Activated naive CD4-positive, alpha-beta T cell treated with anti-CD3 and anti-CD28 coated beads, Interleukin-2, amount 50 U/mL, for 24 hours (primary cell): ENCODE data around the gene DDRGK1.
A peak's percentile ranks its signal among the peaks of the same experiment; 100 is the strongest.

ENCODE experiments used
- H3K27ac Mint-ChIP-seq: one replicate; pipeline ENCODE4 v1.8.0; 2021; ENCODE audit warnings: mild to moderate bottlenecking, mixed read lengths
- H3K27me3 Mint-ChIP-seq: one replicate; pipeline ENCODE4 v1.8.0; 2021; ENCODE audit warnings: mixed read lengths
- H3K36me3 Mint-ChIP-seq: one replicate; pipeline ENCODE4 v1.8.0; 2021; ENCODE audit warnings: mixed read lengths
- H3K4me1 Mint-ChIP-seq: one replicate; pipeline ENCODE4 v1.8.0; 2021; ENCODE audit warnings: mixed read lengths
- H3K4me3 Mint-ChIP-seq: one replicate; pipeline ENCODE4 v1.8.0; 2021; ENCODE audit warnings: mild to moderate bottlenecking, mixed read lengths
- H3K9me3 Mint-ChIP-seq: one replicate; pipeline ENCODE4 v1.8.0; 2021; ENCODE audit warnings: mixed read lengths

Gene DDRGK1

DNA sequence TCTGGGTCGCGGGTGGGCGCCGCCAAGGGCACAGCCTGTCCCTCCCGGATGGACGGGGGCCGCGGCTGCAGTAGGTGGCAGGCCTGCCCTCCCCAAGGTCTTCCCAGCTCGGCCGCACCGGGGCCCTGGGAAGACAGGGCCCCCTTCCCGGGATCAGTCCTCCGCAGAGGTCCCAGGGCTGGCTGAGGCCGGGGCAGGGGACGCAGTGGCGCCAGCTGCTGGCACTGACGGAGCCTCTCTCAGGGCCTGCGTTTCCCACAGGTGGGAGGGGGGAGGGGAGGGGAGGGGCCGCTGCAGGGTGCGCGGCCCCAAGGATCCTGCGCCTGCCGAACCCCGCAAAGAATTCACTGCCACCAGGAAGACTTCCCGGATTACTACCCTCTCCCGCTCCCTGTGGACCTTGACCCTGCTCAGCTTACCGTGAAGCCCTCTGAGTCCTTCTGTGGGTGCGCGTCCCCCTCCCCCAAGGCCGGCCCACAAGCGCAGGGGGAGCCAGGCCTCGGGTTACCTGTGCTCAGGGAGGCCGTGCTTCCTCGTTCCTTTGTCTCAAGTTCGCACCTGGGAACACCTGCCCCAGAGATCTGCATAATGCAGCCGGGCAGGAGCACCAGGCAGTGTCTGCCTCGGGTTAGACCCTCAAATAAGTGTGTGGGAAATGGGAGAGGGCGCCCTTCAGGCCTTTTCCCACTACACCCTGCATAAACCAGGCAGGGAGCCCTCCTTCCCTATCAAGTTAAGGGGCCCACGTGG is 36.2 kb downstream of the DDRGK1 start:
- H3K9me3 Mint-ChIP-seq = no peaks in the 10 kb centered on the region
- peaks cover 21% of the 10 kb centered on the region for H3K4me1 Mint-ChIP-seq
- H3K4me3 Mint-ChIP-seq = peak overlapping the region; percentile 55
- no peak overlapping the region for H3K27ac Mint-ChIP-seq
- H3K36me3 Mint-ChIP-seq = peaks cover 1% of the 10 kb centered on the region
- peaks cover 7% of the 10 kb centered on the region for H3K27me3 Mint-ChIP-seq

GRCh38 chr20:3167738-3168078 is 36.8 kb downstream of the DDRGK1 start:
- Mint-ChIP-seq H3K36me3 (peaks cover 1% of the 10 kb centered on the region), H3K27ac (no peak overlapping the region), H3K4me1 (peaks cover 20% of the 10 kb centered on the region), H3K9me3 (no peaks in the 10 kb centered on the region), H3K27me3 (peaks cover 7% of the 10 kb centered on the region), H3K4me3 (no peak overlapping the region)

GRCh38 chr20:3166913-3167342 is 37.6 kb downstream of the DDRGK1 start:
- Mint-ChIP-seq H3K36me3 (peaks cover 1% of the 10 kb centered on the region), H3K27me3 (peaks cover 7% of the 10 kb centered on the region), H3K4me3 (no peak overlapping the region), H3K9me3 (no peaks in the 10 kb centered on the region), H3K27ac (no peak overlapping the region), H3K4me1 (peaks cover 12% of the 10 kb centered on the region)

DNA sequence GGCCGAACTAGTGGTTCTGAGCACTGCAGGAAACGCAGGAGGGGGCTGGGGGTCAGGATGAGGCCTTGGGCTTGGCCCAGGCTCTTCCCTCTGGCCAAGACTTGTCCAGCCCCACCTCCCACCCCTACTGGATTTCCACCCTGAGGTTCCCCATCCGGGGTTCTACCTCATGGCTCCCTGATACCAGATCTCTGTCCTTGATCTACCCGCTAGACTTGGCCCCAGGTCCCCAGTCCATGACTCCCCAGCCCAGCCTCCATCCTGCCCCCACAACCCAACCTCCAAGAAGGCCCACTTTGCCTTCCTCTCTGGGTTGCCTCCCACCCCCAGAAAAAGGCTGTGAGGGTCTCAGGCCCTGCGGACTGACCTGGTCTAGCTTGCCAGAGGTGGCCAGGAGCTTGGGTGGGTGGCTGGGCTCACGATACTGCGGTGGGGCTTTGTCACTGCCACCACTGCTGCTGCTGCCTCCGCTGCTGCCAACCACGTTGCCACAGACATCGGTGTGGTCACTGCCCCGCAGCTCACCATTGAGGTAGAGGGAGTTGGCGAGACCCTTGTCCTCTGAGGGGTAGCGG is 38.1 kb downstream of the DDRGK1 start:
- peaks cover 1% of the 10 kb centered on the region for H3K36me3 Mint-ChIP-seq
- no peaks in the 10 kb centered on the region for H3K9me3 Mint-ChIP-seq
- H3K27me3 Mint-ChIP-seq = peaks cover 7% of the 10 kb centered on the region
- H3K4me3 Mint-ChIP-seq = no peak overlapping the region
- no peak overlapping the region for H3K27ac Mint-ChIP-seq
- peaks cover 10% of the 10 kb centered on the region for H3K4me1 Mint-ChIP-seq

DNA sequence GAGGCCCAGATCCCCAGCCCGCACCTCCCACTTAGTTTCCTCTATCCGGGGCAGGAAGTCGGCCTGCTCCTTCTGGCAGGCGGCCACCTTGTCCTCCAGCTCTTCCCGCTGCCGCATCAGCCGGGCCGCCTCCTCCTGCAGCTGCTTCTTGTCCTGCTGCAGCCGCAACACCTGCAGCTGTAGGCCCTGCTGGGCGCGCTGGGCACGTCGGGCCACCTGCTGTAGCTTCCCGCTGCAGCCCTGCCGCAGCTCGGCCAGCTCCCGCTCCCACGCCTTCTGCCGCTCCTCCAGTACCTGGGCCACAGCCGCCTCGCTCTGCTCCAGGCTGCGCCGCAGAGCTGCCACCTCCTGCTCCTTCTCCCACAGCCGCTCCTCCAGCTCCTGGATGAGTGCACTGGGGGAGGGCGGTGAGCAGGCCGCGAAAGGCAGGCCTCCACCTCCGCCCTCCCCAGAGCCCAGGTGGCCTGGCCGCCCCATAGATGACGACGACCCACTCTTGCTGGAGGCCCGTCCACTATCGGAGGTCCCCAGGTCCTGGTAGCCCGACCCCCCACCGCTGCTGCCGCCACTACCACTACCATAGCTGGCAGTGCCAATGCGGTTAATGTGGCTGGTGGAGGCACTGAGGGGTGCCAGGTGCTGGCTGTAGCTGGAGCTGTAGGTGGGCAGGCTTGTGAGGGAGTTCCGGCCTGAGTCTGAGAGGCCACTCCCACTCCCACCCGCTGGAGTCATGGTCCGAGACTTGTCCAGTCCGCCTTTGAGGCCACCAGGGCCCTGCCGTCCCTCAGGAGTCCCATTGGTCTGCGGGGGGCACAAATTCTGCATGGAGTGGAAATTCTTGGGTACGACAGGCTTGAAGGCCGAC is 38.8 kb downstream of the DDRGK1 start:
- H3K27ac Mint-ChIP-seq = no peak overlapping the region
- H3K4me3 Mint-ChIP-seq = peak overlapping the region; percentile 11
- peaks cover 1% of the 10 kb centered on the region for H3K36me3 Mint-ChIP-seq
- H3K9me3 Mint-ChIP-seq = no peaks in the 10 kb centered on the region
- peaks cover 7% of the 10 kb centered on the region for H3K27me3 Mint-ChIP-seq
- H3K4me1 Mint-ChIP-seq = peaks cover 10% of the 10 kb centered on the region

DNA sequence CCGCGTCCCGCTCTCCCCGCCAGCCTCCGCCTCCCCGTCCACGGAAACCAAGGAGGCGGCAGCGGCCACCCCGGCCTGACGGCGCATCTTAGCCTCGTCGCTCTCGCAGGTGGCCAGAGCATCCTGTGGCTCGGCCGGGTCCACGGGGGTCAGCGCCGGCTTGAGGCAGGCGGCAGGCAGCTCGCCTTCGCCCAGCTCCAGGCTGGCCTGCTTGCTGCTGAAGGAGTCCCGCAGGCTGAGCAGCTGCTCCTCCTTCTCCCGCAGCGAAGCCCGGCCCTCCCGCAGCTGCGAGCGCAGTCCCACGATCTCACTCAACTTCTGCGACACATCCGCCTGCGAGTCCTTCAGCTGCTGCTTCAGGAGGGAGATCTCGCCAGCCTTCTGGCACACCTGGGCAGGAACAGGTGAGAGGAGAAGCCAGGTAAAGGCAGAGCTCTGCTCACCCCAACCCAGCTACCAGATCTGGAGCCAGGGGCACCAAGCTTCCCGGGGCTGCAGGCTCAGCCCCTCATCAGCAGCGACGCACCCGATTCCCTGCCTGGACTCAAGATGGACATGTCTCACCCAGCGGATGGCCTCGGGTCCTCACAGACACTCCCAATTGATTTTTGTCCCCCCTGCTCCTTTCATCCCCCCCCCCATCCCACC is 39.6 kb downstream of the DDRGK1 start:
- peaks cover 10% of the 10 kb centered on the region for H3K4me1 Mint-ChIP-seq
- H3K9me3 Mint-ChIP-seq = no peaks in the 10 kb centered on the region
- no peak overlapping the region for H3K27ac Mint-ChIP-seq
- H3K27me3 Mint-ChIP-seq = peaks cover 7% of the 10 kb centered on the region
- no peak overlapping the region for H3K4me3 Mint-ChIP-seq
- H3K36me3 Mint-ChIP-seq = peaks cover 1% of the 10 kb centered on the region

- H3K4me1 Mint-ChIP-seq = peaks cover 8% of the 10 kb centered on the region
- no peak overlapping the region for H3K27ac Mint-ChIP-seq
- no peaks in the 10 kb centered on the region for H3K9me3 Mint-ChIP-seq
- H3K27me3 Mint-ChIP-seq = peaks cover 7% of the 10 kb centered on the region
- no peaks in the 10 kb centered on the region for H3K36me3 Mint-ChIP-seq
- no peak overlapping the region for H3K4me3 Mint-ChIP-seq
Observed at GRCh38 chr20:3164043-3164762, 40.3 kb downstream of the DDRGK1 start.

DNA sequence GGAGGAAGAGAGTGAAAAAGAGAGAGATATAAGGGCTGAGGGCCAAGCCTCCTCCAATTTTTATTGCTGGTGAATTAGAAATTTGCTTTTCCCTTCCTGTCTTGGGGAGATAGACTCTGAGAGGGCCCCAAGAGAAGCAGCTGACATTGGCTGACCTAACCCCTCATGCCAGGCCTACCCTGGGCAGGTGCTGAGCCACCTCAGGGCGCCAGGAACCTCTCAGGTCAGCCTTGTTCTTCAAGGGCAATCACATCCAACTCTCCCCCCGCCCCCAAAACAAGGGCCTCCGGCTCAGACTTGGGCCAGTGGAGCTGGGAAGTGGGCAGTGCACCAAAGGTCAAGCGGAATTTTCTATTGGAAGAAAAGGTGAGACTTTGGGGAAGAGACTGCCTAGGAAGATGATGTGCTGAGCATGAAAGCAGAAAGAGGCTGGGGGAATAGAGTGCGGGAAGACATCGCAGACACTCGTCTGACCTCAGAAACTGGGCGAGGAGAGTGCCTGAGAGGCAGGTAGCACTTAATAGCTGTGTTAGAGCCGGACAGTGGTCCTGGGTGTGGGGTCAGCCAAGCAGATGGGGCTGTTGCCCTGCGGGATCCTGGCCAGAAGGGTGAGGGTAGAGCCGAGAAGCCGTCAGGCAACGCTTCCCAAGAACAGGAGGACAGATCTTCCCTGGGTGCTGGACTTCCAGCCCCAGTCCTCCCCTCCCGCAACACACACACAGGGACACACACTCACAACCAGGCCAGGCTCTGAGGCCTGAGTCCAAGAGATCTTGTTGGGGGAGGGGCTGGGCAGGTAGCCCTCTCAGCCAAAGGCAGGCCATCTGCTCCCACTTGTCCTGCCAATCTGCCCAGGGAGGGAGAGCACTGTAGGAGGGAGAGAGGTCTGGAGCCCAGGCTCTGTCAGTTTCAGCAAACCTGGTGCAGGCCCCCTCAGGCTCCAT is 41.1 kb downstream of the DDRGK1 start:
- Mint-ChIP-seq H3K4me3 (no peak overlapping the region), H3K9me3 (no peaks in the 10 kb centered on the region), H3K4me1 (peaks cover 7% of the 10 kb centered on the region)

DNA sequence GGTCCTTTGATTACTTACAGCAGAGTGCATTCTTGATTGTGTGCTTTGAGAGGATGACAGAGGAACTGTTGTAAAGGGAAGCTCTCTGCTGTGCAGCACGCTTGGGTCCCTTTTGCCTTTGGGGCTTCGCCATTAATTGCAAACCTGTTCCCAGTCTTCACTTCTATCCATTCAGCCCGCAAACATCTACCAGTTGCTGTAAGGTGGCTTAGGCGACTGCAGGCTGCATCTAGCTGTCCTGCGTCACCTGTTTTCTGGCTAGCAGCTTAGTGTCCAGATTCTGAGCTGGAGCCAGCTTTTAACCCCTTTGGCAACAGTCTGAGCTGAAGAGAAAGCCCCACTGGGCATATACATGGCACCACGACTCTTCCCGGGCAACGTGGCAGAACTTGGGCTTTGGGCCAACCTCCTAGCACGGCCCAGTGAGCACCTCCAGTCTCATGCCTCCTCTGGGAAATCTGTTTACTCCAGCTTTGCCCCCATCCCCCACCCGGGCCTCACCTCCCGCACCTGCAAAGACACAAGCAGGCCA is 42.3 kb downstream of the DDRGK1 start:
- Mint-ChIP-seq H3K27ac (no peak overlapping the region), H3K9me3 (no peaks in the 10 kb centered on the region), H3K27me3 (no peaks in the 10 kb centered on the region), H3K4me1 (peaks cover 17% of the 10 kb centered on the region), H3K4me3 (no peak overlapping the region), H3K36me3 (no peaks in the 10 kb centered on the region)

More for the DNA sequence above, 41.1 kb downstream of the DDRGK1 start:
- Mint-ChIP-seq H3K27ac (no peak overlapping the region), H3K36me3 (no peaks in the 10 kb centered on the region), H3K27me3 (peaks cover 4% of the 10 kb centered on the region)

GRCh38 chr20:3161316-3162079 is 43.0 kb downstream of the DDRGK1 start:
- no peaks in the 10 kb centered on the region for H3K36me3 Mint-ChIP-seq

GRCh38 chr20:3160418-3160817 is 44.1 kb downstream of the DDRGK1 start:
- Mint-ChIP-seq H3K27me3 (no peaks in the 10 kb centered on the region), H3K4me1 (peaks cover 32% of the 10 kb centered on the region), H3K4me3 (no peak overlapping the region), H3K9me3 (no peaks in the 10 kb centered on the region), H3K27ac (no peak overlapping the region), H3K36me3 (peaks cover 1% of the 10 kb centered on the region)

More at GRCh38 chr20:3161316-3162079, 43.0 kb downstream of the DDRGK1 start:
- no peaks in the 10 kb centered on the region for H3K27me3 Mint-ChIP-seq
- no peak overlapping the region for H3K27ac Mint-ChIP-seq
- no peak overlapping the region for H3K4me3 Mint-ChIP-seq
- peaks cover 23% of the 10 kb centered on the region for H3K4me1 Mint-ChIP-seq
- H3K9me3 Mint-ChIP-seq = no peaks in the 10 kb centered on the region

- Mint-ChIP-seq H3K27ac (peak overlapping the region; percentile 99), H3K36me3 (peaks cover 1% of the 10 kb centered on the region), H3K27me3 (no peaks in the 10 kb centered on the region), H3K9me3 (no peaks in the 10 kb centered on the region), H3K4me1 (peaks cover 36% of the 10 kb centered on the region), H3K4me3 (peak overlapping the region; percentile 98)
Observed at GRCh38 chr20:3158968-3159431, 45.5 kb downstream of the DDRGK1 start.

- Mint-ChIP-seq H3K27ac (peak overlapping the region; percentile 73), H3K27me3 (no peaks in the 10 kb centered on the region), H3K4me1 (peaks cover 48% of the 10 kb centered on the region), H3K9me3 (no peaks in the 10 kb centered on the region), H3K36me3 (peaks cover 1% of the 10 kb centered on the region), H3K4me3 (peak overlapping the region; percentile 98)
Observed at GRCh38 chr20:3157817-3158216, 46.7 kb downstream of the DDRGK1 start.
